Transverse colon (tissue), 3 donors: Measurements from ENCODE around the gene MRPS18A.

Source experiments
- EP300 ChIP-seq: sonication (generic); formaldehyde crosslinking; IDR thresholded peaks from one replicate; pipeline ENCODE4 v1.6.1; 2017; ENCODE audit warnings: antibody characterized with exemption, low read depth
- TF ChIP-seq, protein P1 (sequence below), 5 experiments: fragments of 200-600 bp in 3 of 5; fragments of 450-650 bp in 2 of 5; sonication (generic) in 3 of 5; IDR thresholded peaks; 1 replicate in 2 of 5; 2 replicates in 3 of 5; pipeline ENCODE4 v1.5.1; 2016 to 2017; ENCODE audit warnings: antibody characterized with exemption in 5 of 5, inconsistent platforms in 3 of 5, mild to moderate bottlenecking in 2 of 5, moderate library complexity in 1 of 5

- TF ChIP-seq, protein P1, sequence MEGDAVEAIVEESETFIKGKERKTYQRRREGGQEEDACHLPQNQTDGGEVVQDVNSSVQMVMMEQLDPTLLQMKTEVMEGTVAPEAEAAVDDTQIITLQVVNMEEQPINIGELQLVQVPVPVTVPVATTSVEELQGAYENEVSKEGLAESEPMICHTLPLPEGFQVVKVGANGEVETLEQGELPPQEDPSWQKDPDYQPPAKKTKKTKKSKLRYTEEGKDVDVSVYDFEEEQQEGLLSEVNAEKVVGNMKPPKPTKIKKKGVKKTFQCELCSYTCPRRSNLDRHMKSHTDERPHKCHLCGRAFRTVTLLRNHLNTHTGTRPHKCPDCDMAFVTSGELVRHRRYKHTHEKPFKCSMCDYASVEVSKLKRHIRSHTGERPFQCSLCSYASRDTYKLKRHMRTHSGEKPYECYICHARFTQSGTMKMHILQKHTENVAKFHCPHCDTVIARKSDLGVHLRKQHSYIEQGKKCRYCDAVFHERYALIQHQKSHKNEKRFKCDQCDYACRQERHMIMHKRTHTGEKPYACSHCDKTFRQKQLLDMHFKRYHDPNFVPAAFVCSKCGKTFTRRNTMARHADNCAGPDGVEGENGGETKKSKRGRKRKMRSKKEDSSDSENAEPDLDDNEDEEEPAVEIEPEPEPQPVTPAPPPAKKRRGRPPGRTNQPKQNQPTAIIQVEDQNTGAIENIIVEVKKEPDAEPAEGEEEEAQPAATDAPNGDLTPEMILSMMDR (IDR thresholded peaks at IDR 0.05) = no peak
- TF ChIP-seq EP300 = no peak
Observed at GRCh38 chr6:43687437-43688347, at the start of gene MRPS18A.
